ENCODE results near the gene MACROD2.

DNA sequence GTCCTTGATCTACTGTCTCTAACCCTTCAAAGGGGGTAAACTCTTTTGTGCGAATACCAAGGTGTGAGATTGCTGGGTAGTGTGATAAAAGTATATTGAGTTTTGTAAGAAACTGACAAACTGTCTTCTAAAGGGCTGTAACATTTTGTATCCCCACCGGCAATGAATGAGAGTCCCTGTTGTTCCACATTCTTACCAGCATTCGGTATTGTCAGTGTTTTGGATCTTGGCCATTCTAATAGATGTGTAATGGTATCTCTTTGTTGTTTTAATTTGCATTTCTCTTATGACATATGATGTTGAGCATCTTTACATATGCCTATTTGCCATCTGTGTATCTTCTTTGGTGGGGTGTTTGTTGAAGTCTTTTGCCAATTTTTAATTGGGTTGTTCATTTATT is 1487.2 kb downstream of the MACROD2 start:
- no peak for TF ChIP-seq CTCF (IDR thresholded peaks at IDR 0.05)
- no peak for TF ChIP-seq POLR2A (IDR thresholded peaks at IDR 0.05)
